Stimulated activated CD4-positive, alpha-beta T cell treated with anti-CD3 and anti-CD28 coated beads, Interleukin-1b, Interleukin-23, amount 100 ng/mL, for 4 hours (primary cell): ENCODE measurements around the gene ZNF141.
"Not testable (repeated sequence)": the region's sequence is repeated elsewhere in the genome, so short reads cannot be mapped to it uniquely, and the experiment has no call there.

Experiments
- DNase-seq, 2 donors: peaks; one replicate each; pipeline ENCODE4 v3.0.0-alpha.2; 2020; ENCODE audit warnings: low read depth in 2 of 2

Gene ZNF141

GRCh38 chr4:385934-386707, 48.5 kb downstream of the ZNF141 start:
- no peak for DNase-seq

DNA sequence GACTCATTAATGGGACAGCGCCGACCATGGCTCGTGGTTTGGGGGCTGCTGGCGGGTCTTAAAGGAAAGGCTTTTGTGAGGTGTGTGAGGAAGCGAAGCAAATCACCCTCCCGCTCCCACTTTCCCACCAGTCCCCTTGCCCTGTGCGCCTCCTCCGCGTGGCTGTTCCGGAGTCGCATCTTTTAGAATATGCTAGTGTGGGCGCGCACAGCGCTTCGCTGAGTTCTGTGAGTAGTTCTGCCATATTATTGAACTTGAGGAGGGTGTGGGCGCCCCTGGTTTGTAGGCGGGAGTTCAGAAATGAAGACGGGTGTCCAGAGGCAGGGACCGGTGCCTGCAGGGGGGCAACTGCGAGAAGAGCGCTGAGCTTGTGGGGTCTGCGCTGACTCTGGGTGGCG, 49.1 kb downstream of the ZNF141 start:
- DNase-seq: no peak

DNA sequence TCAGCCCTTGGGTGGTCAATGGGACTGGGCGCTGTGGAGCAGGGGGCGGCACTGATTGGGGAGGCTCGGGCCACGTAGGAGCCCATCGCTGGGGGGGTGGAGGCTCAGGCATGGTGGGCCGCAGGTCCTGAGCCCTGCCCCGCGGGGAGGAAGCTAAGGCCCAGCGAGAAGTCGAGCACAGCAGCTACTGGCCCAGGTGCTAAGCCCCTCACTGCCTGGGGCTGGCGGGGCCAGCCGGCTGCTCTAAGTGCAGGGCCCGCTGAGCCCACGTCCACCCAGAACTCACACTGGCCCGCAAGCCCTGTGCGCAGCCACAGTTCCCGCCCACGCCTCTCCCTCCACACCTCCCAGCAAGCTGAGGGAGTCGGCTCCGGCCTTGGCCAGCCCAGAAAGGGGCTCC, 66.4 kb downstream of the ZNF141 start:
- no peak for DNase-seq

- not testable (repeated sequence) for DNase-seq
These were observed 70.7 kb downstream of the ZNF141 start for GRCh38 chr4:408321-408720.

DNA sequence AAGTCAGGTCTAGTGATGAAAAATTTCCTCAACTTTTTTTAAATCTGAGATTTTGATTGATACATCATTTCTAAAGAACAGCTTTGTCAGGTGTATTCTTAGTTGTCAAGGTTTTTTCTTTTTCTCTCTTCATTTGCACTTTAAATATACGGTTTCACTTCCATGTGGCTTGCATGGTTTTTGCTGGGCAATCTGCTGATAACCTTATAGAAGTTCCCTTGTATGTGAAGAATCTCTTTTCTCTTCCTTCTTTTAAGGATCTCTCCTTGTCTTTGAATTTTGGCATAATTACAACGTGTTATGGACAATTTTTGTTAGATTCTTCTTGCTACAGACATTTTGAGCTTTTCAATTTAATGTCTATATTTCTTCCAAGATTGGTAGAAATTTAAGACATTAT, 85.0 kb downstream of the ZNF141 start:
- DNase-seq: no peak
